GM12873 (cell line): ENCODE measurements around the gene EPS8.

ENCODE experiments used
- CTCF ChIP-seq: IDR thresholded peaks from 2 replicates; pipeline ENCODE4 v1.5.1; 2012; ENCODE audit warnings: low read depth, mild to moderate bottlenecking, moderate library complexity, low read length, control low read depth; ENCODE audit not compliant: insufficient read depth; ENCODE audit errors: missing control alignments

The EPS8 gene

GRCh38 chr12:15733136-15733535 lies 56.1 kb downstream of the EPS8 start:
- TF ChIP-seq CTCF, result no peak

- TF ChIP-seq CTCF, result no peak
Observed at GRCh38 chr12:15732341-15733061, 56.7 kb downstream of the EPS8 start.

- no peak for TF ChIP-seq CTCF
Observed at GRCh38 chr12:15731940-15732339, 57.2 kb downstream of the EPS8 start.

GRCh38 chr12:15729097-15729496 lies 60.1 kb downstream of the EPS8 start:
- TF ChIP-seq CTCF, result no peak

- TF ChIP-seq CTCF, result no peak
Observed at GRCh38 chr12:15728118-15728598, 61.0 kb downstream of the EPS8 start.

- TF ChIP-seq CTCF, result no peak
Observed at GRCh38 chr12:15726878-15727150, 62.4 kb downstream of the EPS8 start.

GRCh38 chr12:15726027-15726877 lies 62.9 kb downstream of the EPS8 start:
- no peak for TF ChIP-seq CTCF
